Endothelial cell of umbilical vein (primary cell): ENCODE data around the gene KIAA1671. TPM values are rescaled to one million over a fixed set of nuclear protein-coding genes. Genes with fewer than 3 reads are reported as not detected.

Source experiments
- BruUV-seq: library from RNA; stranded (reverse); fragments of 400-500 nt; replicated peaks from 2 replicates; lab custom pipeline; 2021; lab: Mats Ljungman, UMichigan
- CTCF ChIA-PET: fragments of 300-600, 350-600 bp; sonication (Branson Sonifier 250); formaldehyde crosslinking; loops from one replicate; lab custom pipeline; 2021; ENCODE audit warnings: antibody characterized with exemption, inconsistent platforms; lab: Charles Lee
- POLR2A ChIA-PET: fragments of 300-600, 350-600 bp; sonication (Branson Sonifier 250); formaldehyde crosslinking; loops from one replicate; lab custom pipeline; 2021; ENCODE audit warnings: antibody characterized with exemption, inconsistent platforms; lab: Charles Lee
- DNase-seq: peaks from one replicate; pipeline ENCODE4 v3.0.0-alpha.2; 2011; ENCODE audit warnings: low read depth, low spot score
- FAIRE-seq: peaks from 2 replicates; lab custom pipeline; 2011; peaks lifted over from hg19 to GRCh38; lab: Jason Lieb, UNC
- H2AFZ ChIP-seq: 2 replicates; pipeline ENCODE4 v1.6.0; 2012; ENCODE audit warnings: low read depth, low read length, control low read depth, inconsistent platforms
- H3K27ac ChIP-seq: 2 replicates; pipeline ENCODE4 v1.5.1; 2011; ENCODE audit warnings: low read depth, mild to moderate bottlenecking, control low read depth, low read length, moderate library complexity; ENCODE audit not compliant: insufficient read depth
- H3K27me3 ChIP-seq, 2 experiments: 2 replicates each; pipeline versions ENCODE4 v1.6.0 to v1.6.1; 2011; ENCODE audit warnings: low read length in 2 of 2, mixed read lengths in 1 of 2; ENCODE audit not compliant: control insufficient read depth in 2 of 2, insufficient read depth in 2 of 2
- H3K36me3 ChIP-seq, 2 experiments: 2 replicates in 1 of 2; 3 replicates in 1 of 2; pipeline ENCODE4 v1.5.1; 2011; ENCODE audit warnings: low read length in 2 of 2, mild to moderate bottlenecking in 1 of 2, moderate library complexity in 1 of 2; ENCODE audit not compliant: control insufficient read depth in 2 of 2, insufficient read depth in 2 of 2; ENCODE audit errors: extremely low read depth in 1 of 2
- H3K4me1 ChIP-seq: 3 replicates; pipeline ENCODE4 v1.5.1; 2011; ENCODE audit warnings: mild to moderate bottlenecking, low read length; ENCODE audit not compliant: control insufficient read depth, insufficient read depth; ENCODE audit errors: extremely low read depth
- H3K4me2 ChIP-seq: 2 replicates; pipeline ENCODE4 v1.6.1; 2011; ENCODE audit warnings: low read length, control low read depth, mixed read lengths; ENCODE audit not compliant: insufficient read depth
- H3K4me3 ChIP-seq, 3 experiments: fragments of 200-600 bp in 1 of 3; sonication (generic), shearing (Covaris generic) in 1 of 3; replicated peaks in 1 of 3; 2 replicates each; pipeline ENCODE4 v1.5.1; 2011 to 2016; ENCODE audit warnings: control low read depth in 3 of 3, low read length in 3 of 3, mild to moderate bottlenecking in 2 of 3, inconsistent platforms in 1 of 3, low read depth in 1 of 3, moderate library complexity in 1 of 3; ENCODE audit not compliant: insufficient read depth in 1 of 3
- H3K79me2 ChIP-seq: 2 replicates; pipeline ENCODE4 v1.6.0; 2012; ENCODE audit warnings: low read length, inconsistent platforms; ENCODE audit not compliant: control insufficient read depth, insufficient read depth
- H3K9ac ChIP-seq: replicated peaks from 2 replicates; pipeline ENCODE3; 2011; ENCODE audit warnings: low read length, control low read depth; ENCODE audit not compliant: insufficient read depth; ENCODE audit errors: extremely low read depth
- H3K9me1 ChIP-seq: replicated peaks from 3 replicates; pipeline ENCODE4 v1.6.0; 2011; ENCODE audit warnings: mild to moderate bottlenecking, low read length; ENCODE audit not compliant: control insufficient read depth, insufficient read depth; ENCODE audit errors: extremely low read depth
- H3K9me3 ChIP-seq: replicated peaks from 2 replicates; pipeline ENCODE4 v1.5.1; 2012; ENCODE audit warnings: low read length, inconsistent platforms; ENCODE audit not compliant: control insufficient read depth, insufficient read depth
- H4K20me1 ChIP-seq: replicated peaks from 2 replicates; pipeline ENCODE3; 2011; ENCODE audit warnings: mild to moderate bottlenecking, low read length; ENCODE audit not compliant: control insufficient read depth, insufficient read depth; ENCODE audit errors: extremely low read depth
- EZH2 ChIP-seq: IDR thresholded peaks from 2 replicates; pipeline ENCODE4 v1.6.1; 2012; ENCODE audit warnings: borderline replicate concordance, low read depth, mild to moderate bottlenecking, moderate library complexity, low read length, inconsistent platforms; ENCODE audit not compliant: severe bottlenecking
- FOS ChIP-seq: IDR thresholded peaks from 2 replicates; pipeline ENCODE4 v1.6.1; 2011; ENCODE audit warnings: mild to moderate bottlenecking, low read length, moderate library complexity, borderline replicate concordance; ENCODE audit not compliant: insufficient read depth
- GATA2 ChIP-seq: IDR thresholded peaks from 2 replicates; pipeline ENCODE4 v1.7.0; 2011; ENCODE audit warnings: low read depth, mild to moderate bottlenecking, moderate library complexity, mixed read lengths, low read length; ENCODE audit not compliant: insufficient read length, insufficient read depth
- JUN ChIP-seq: IDR thresholded peaks from 2 replicates; pipeline ENCODE4 v1.6.1; 2011; ENCODE audit warnings: borderline replicate concordance, low read depth; ENCODE audit not compliant: insufficient read length, insufficient read depth
- MYC ChIP-seq: IDR thresholded peaks from one replicate; pipeline ENCODE4 v1.6.1; 2011; ENCODE audit warnings: mild to moderate bottlenecking, low read depth, low read length
- POLR2A ChIP-seq: IDR thresholded peaks from 2 replicates; pipeline ENCODE4 v1.6.1; 2012; ENCODE audit warnings: low read depth, mild to moderate bottlenecking, control low read depth, low read length
- POLR2AphosphoS5 ChIP-seq: IDR thresholded peaks from 2 replicates; pipeline ENCODE4 v1.6.1; 2012; ENCODE audit warnings: low read depth, mild to moderate bottlenecking, control low read depth, low read length, moderate library complexity; ENCODE audit not compliant: insufficient read depth
- dilution Hi-C: fragments of 300-500 bp; cut with MboI; formaldehyde crosslinking; loops from one replicate; pipeline ENCODE4 v1.15.0; 2019; ENCODE audit warnings: low sequenced_read_pairs; ENCODE audit not compliant: extremely low pct_ligation_motif_present
- intact Hi-C: fragments of 100-400 bp; cut with micrococcal nuclease; formaldehyde crosslinking; loops from one replicate; pipeline ENCODE4 v1.10.0; 2022
- polyA plus RNA-seq, 4 experiments: library from polyadenylated mRNA; depleted of rRNA in 3 of 4; stranded (reverse) in 3 of 4; unstranded in 1 of 4; fragments of >200 nt; gene quantifications; 2 replicates each; pipeline versions ENCODE4 v1.2.1 to v1.2.3, GENCODE V29; 2011 to 2012; ENCODE audit warnings: missing spikeins in 1 of 4
- total RNA-seq: library from RNA; stranded (reverse); gene quantifications from 2 replicates; pipeline ENCODE4 v1.2.3, GENCODE V29; 2021
- TF ChIP-seq, protein P1 (sequence below): IDR thresholded peaks from 2 replicates; pipeline ENCODE4 v1.6.1; 2011; ENCODE audit not compliant: insufficient read depth, insufficient read length
- TF ChIP-seq, protein P2 (sequence below), 2 donors: IDR thresholded peaks; 1 replicate in 1 of 2; 2 replicates in 1 of 2; pipeline ENCODE4 v1.5.1; 2011; ENCODE audit warnings: low read length in 2 of 2, mild to moderate bottlenecking in 2 of 2, moderate library complexity in 2 of 2, control low read depth in 1 of 2, inconsistent platforms in 1 of 2, low read depth in 1 of 2; ENCODE audit not compliant: insufficient read depth in 1 of 2; ENCODE audit errors: extremely low read depth in 1 of 2

Gene KIAA1671
- total and polyA plus RNA-seq, 2 donors (not counting 3 experiments of a cell fraction or from before 2014, with no cell fraction given) = 23.1 to 85.1 TPM

DNA sequence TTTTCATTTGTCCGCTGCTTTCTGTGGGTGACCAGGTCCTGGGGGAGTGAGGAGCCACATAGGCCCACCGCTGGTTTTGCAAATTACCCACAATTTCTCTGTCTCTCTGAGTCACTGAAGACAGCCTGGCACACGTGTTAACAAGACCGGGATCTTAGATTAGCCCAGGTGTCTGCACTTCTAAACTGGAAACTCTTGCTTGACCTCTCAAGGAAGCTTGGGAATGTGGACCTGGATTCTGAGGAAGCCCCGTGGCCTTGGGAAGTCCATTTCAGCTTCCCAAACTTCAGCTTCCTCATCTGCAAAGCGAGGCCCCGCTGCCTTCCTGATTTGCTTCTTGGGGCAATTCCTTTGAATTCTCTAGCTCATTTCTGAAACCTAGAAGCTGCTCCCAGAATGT, 119.9 kb downstream of the KIAA1671 start:
- no peaks in the 10 kb centered on the region for H3K9me3 ChIP-seq
- FAIRE-seq (no peak), DNase-seq (no peak)
- H4K20me1 ChIP-seq = peaks cover 2% of the 10 kb centered on the region
- H3K9ac ChIP-seq = no peak overlapping the region
- intact Hi-C loops = no loop called here
- H3K36me3 ChIP-seq = no peaks in the 10 kb centered on the region
- no peak overlapping the region for H3K4me3 ChIP-seq
- no peak overlapping the region for H3K27ac ChIP-seq
- no peaks in the 10 kb centered on the region for H3K27me3 ChIP-seq
- POLR2A ChIA-PET = no interaction called here
- TF ChIP-seq, protein P1, sequence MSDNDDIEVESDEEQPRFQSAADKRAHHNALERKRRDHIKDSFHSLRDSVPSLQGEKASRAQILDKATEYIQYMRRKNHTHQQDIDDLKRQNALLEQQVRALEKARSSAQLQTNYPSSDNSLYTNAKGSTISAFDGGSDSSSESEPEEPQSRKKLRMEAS = no peak
- no peak for TF ChIP-seq POLR2AphosphoS5
- TF ChIP-seq JUN = no peak
- no peak for TF ChIP-seq GATA2
- TF ChIP-seq MYC = no peak
- TF ChIP-seq EZH2 = no peak
- TF ChIP-seq POLR2A = no peak
- no peak for TF ChIP-seq FOS
- TF ChIP-seq, protein P2, sequence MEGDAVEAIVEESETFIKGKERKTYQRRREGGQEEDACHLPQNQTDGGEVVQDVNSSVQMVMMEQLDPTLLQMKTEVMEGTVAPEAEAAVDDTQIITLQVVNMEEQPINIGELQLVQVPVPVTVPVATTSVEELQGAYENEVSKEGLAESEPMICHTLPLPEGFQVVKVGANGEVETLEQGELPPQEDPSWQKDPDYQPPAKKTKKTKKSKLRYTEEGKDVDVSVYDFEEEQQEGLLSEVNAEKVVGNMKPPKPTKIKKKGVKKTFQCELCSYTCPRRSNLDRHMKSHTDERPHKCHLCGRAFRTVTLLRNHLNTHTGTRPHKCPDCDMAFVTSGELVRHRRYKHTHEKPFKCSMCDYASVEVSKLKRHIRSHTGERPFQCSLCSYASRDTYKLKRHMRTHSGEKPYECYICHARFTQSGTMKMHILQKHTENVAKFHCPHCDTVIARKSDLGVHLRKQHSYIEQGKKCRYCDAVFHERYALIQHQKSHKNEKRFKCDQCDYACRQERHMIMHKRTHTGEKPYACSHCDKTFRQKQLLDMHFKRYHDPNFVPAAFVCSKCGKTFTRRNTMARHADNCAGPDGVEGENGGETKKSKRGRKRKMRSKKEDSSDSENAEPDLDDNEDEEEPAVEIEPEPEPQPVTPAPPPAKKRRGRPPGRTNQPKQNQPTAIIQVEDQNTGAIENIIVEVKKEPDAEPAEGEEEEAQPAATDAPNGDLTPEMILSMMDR (IDR thresholded peaks at IDR 0.05; ENCODE audit: extremely low read depth in 1 of 2, insufficient read depth in 1 of 2, low read depth in 1 of 2, low read length in 2 of 2) = no peak
- CTCF ChIA-PET = interaction anchor here (0.9 to 1.9 kb wide), 3 partner anchors 9 to 269 kb away, joined by 3 to 9 read pairs (median 3); no protein-coding TSS in a partner anchor
- no peak overlapping the region for H2AFZ ChIP-seq
- no TSS peak for BruUV-seq
- H3K9me1 ChIP-seq = no peaks in the 10 kb centered on the region
- peaks cover 4% of the 10 kb centered on the region for H3K4me1 ChIP-seq
- H3K4me2 ChIP-seq = no peak overlapping the region
- no peaks in the 10 kb centered on the region for H3K79me2 ChIP-seq
- dilution Hi-C loops = no loop called here
